Right ventricle myocardium inferior (tissue), 1 donor: ENCODE results near the gene MOB3B. TPM values are rescaled to one million over a fixed set of nuclear protein-coding genes. Genes with fewer than 3 reads are reported as not detected.

ENCODE experiments used
- ATAC-seq: fragments of 200-7000 bp; cut with Tn5 transposase; one replicate; pipeline ENCODE4 v1.9.1; 2020; ENCODE audit warnings: mild to moderate bottlenecking, moderate library complexity
- DNase-seq: peaks from one replicate; pipeline ENCODE4 v3.0.0; 2021; ENCODE audit errors: missing footprints
- intact Hi-C: fragments of 100-400 bp; cut with DNase I; formaldehyde crosslinking; loops from one replicate; pipeline ENCODE4 v1.11.0; 2022
- total RNA-seq: library from RNA; stranded (reverse); fragmentation: NEBNext Ultra II Directional; extraction: Animal tissue kit (Norgen Biotek cat#: 25700); gene quantifications from one replicate; pipeline ENCODE4 v1.2.1, GENCODE V29; 2021
- donor health status: DM: no; HTN: yes; CAD: no; lungs with severe emphysema.

The MOB3B gene
- total RNA-seq, 1 donor from 2014 or later = 1.5 TPM

GRCh38 chr9:27367921-27368315 is 161.7 kb downstream of the MOB3B start:
- ATAC-seq (no peak), DNase-seq (no peak)
- intact Hi-C loops = loop anchor here (10.0 kb wide), 1 partner anchor 47 kb away; no protein-coding TSS in a partner anchor

- no peak for DNase-seq
- ATAC-seq = no peak
- intact Hi-C loops = loop anchor here (10.0 kb wide), 1 partner anchor 48 kb away; no protein-coding TSS in a partner anchor
Measured at GRCh38 chr9:27367175-27367798, 162.3 kb downstream of the MOB3B start.

GRCh38 chr9:27365707-27366376 is 163.8 kb downstream of the MOB3B start:
- ATAC-seq (no peak), DNase-seq (no peak)
- intact Hi-C loops = loop anchor here (10.0 kb wide), 1 partner anchor 49 kb away; no protein-coding TSS in a partner anchor

GRCh38 chr9:27362447-27363210 is 167.0 kb downstream of the MOB3B start:
- DNase-seq (no peak), ATAC-seq (no peak)
- intact Hi-C loops = loop anchor here (10.0 kb wide), 1 partner anchor 52 kb away; no protein-coding TSS in a partner anchor

GRCh38 chr9:27361492-27361891 is 168.1 kb downstream of the MOB3B start:
- intact Hi-C loops = loop anchor here (10.0 kb wide), 1 partner anchor 53 kb away; no protein-coding TSS in a partner anchor
- no peak for ATAC-seq
- DNase-seq = no peak

GRCh38 chr9:27359763-27360162 is 169.9 kb downstream of the MOB3B start:
- DNase-seq (no peak), ATAC-seq (no peak)
- intact Hi-C loops = loop anchor here (10.0 kb wide), 1 partner anchor 55 kb away; no protein-coding TSS in a partner anchor

- ATAC-seq (no peak), DNase-seq (no peak)
- intact Hi-C loops = no loop called here
Measured at GRCh38 chr9:27358007-27358406, 171.6 kb downstream of the MOB3B start.

GRCh38 chr9:27356446-27356845 is 173.2 kb downstream of the MOB3B start:
- DNase-seq (no peak), ATAC-seq (no peak)
- intact Hi-C loops = no loop called here

- intact Hi-C loops = no loop called here
- DNase-seq (no peak), ATAC-seq (no peak)
Measured at GRCh38 chr9:27355166-27355565, 174.4 kb downstream of the MOB3B start.

GRCh38 chr9:27353474-27354229 is 176.0 kb downstream of the MOB3B start:
- intact Hi-C loops = loop anchor here (5.0 kb wide), 1 partner anchor 174 kb away; the partner anchor contains the start of gene MOB3B
- no peak for DNase-seq
- no peak for ATAC-seq

GRCh38 chr9:27353166-27353473 is 176.5 kb downstream of the MOB3B start:
- DNase-seq (no peak), ATAC-seq (no peak)
- intact Hi-C loops = loop anchor here (5.0 kb wide), 1 partner anchor 174 kb away; the partner anchor contains the start of gene MOB3B

- intact Hi-C loops = loop anchor here (5.0 kb wide), 1 partner anchor 175 kb away; the partner anchor contains the start of gene MOB3B
- DNase-seq (no peak), ATAC-seq (no peak)
Measured at GRCh38 chr9:27352457-27353165, 177.0 kb downstream of the MOB3B start.

GRCh38 chr9:27351438-27351837 is 178.2 kb downstream of the MOB3B start:
- ATAC-seq = peak; percentile 84
- intact Hi-C loops = loop anchor here (5.0 kb wide), 1 partner anchor 176 kb away; the partner anchor contains the start of gene MOB3B
- peak; percentile 74 for DNase-seq

GRCh38 chr9:27350382-27350976 is 179.1 kb downstream of the MOB3B start:
- intact Hi-C loops = loop anchor here (5.0 kb wide), 1 partner anchor 177 kb away; the partner anchor contains the start of gene MOB3B
- DNase-seq = no peak
- ATAC-seq = no peak

GRCh38 chr9:27349698-27350080 is 179.9 kb downstream of the MOB3B start:
- intact Hi-C loops = loop anchor here (5.0 kb wide), 1 partner anchor 178 kb away; the partner anchor contains the start of gene MOB3B
- DNase-seq (no peak), ATAC-seq (no peak)

- DNase-seq = no peak
- ATAC-seq = no peak
- intact Hi-C loops = no loop called here
Measured at GRCh38 chr9:27348785-27349697, 180.6 kb downstream of the MOB3B start.

GRCh38 chr9:27347889-27348288 is 181.7 kb downstream of the MOB3B start:
- intact Hi-C loops = no loop called here
- DNase-seq = no peak
- ATAC-seq = no peak
